Endodermal cell (in vitro differentiated cells): ENCODE data around the gene ORC1. TPM values are rescaled to one million over a fixed set of nuclear protein-coding genes. Genes with fewer than 3 reads are reported as not detected.

Source experiments
- DNase-seq: peaks from one replicate; pipeline ENCODE4 v3.0.0-alpha.2; 2017
- H3K27ac ChIP-seq: 2 replicates; pipeline ENCODE4 v1.5.1; 2013; ENCODE audit warnings: mild to moderate bottlenecking, low read depth, low read length, moderate library complexity
- H3K27me3 ChIP-seq: 2 replicates; pipeline ENCODE4 v1.6.1; 2013; ENCODE audit warnings: mild to moderate bottlenecking, low read length, moderate library complexity; ENCODE audit not compliant: insufficient read depth, control insufficient read depth, poor library complexity, severe bottlenecking
- H3K36me3 ChIP-seq: 2 replicates; pipeline ENCODE4 v1.7.0; 2013; ENCODE audit warnings: mild to moderate bottlenecking, low read length, moderate library complexity; ENCODE audit not compliant: control insufficient read depth, insufficient read depth
- H3K4me1 ChIP-seq: one replicate; pipeline ENCODE4 v1.7.0; 2013; ENCODE audit warnings: low read length; ENCODE audit not compliant: control insufficient read depth, insufficient read depth
- H3K4me3 ChIP-seq: 2 replicates; pipeline ENCODE4 v1.5.1; 2013; ENCODE audit warnings: mild to moderate bottlenecking, low read length, moderate library complexity
- H3K9ac ChIP-seq: 2 replicates; pipeline ENCODE4 v1.6.1; 2013; ENCODE audit warnings: mild to moderate bottlenecking, low read length, moderate library complexity; ENCODE audit not compliant: poor library complexity, severe bottlenecking; ENCODE audit errors: extremely low read depth
- H3K9me3 ChIP-seq: 2 replicates; pipeline ENCODE4 v1.6.1; 2013; ENCODE audit warnings: mild to moderate bottlenecking, low read length, moderate library complexity; ENCODE audit not compliant: control insufficient read depth
- H3K27ac Mint-ChIP-seq: 2 replicates; pipeline ENCODE4 v1.8.0; 2020; ENCODE audit warnings: mixed read lengths
- H3K27me3 Mint-ChIP-seq: 2 replicates; pipeline ENCODE4 v1.8.0; 2021; ENCODE audit warnings: mild to moderate bottlenecking, mixed read lengths; ENCODE audit not compliant: insufficient read depth
- H3K36me3 Mint-ChIP-seq: 2 replicates; pipeline ENCODE4 v1.8.0; 2020; ENCODE audit warnings: low read depth, mixed read lengths
- H3K4me1 Mint-ChIP-seq: 2 replicates; pipeline ENCODE4 v1.8.0; 2020; ENCODE audit warnings: mixed read lengths
- H3K4me3 Mint-ChIP-seq: 2 replicates; pipeline ENCODE4 v1.8.0; 2020; ENCODE audit warnings: mild to moderate bottlenecking, moderate library complexity, mixed read lengths
- H3K9me3 Mint-ChIP-seq: 2 replicates; pipeline ENCODE4 v1.8.0; 2020; ENCODE audit warnings: mild to moderate bottlenecking, mixed read lengths
- CTCF ChIP-seq: fragments of 200-600 bp; sonication (generic); conservative IDR thresholded peaks from 2 replicates; pipeline ENCODE4 v1.5.0; 2021; ENCODE audit warnings: antibody characterized with exemption, mild to moderate bottlenecking
- WGBS, 2 experiments: methylation state at CpG; one replicate each; pipeline versions ENCODE4 v1.1.5 to v1.1.7; 2013; ENCODE audit warnings: missing lambda C conversion rate in 2 of 2, mixed read lengths in 1 of 2; ENCODE audit not compliant: insufficient coverage in 1 of 2, insufficient read length in 1 of 2; 5-methylcytosine and 5-hydroxymethylcytosine counted together
- total RNA-seq, 2 donors: library from RNA; stranded (reverse); fragmentation: NEBNext Ultra II Directional in 1 of 2; extraction: Animal tissue kit (Norgen Biotek cat#: 25700) in 1 of 2; gene quantifications; 2 replicates in 1 of 2; 3 replicates in 1 of 2; pipeline ENCODE4 v1.2.1, GENCODE V29; 2021

The ORC1 gene
- total RNA-seq, 2 donors from 2014 or later = 23.0 to 25.5 TPM

GRCh38 chr1:52414942-52415341, 10.7 kb upstream of the ORC1 start:
- H3K9me3 ChIP-seq = no peaks in the 10 kb centered on the region
- no peak overlapping the region for H3K27ac ChIP-seq
- H3K9me3 Mint-ChIP-seq = no peaks in the 10 kb centered on the region
- H3K27me3 Mint-ChIP-seq = no peaks in the 10 kb centered on the region
- no peak overlapping the region for H3K9ac ChIP-seq
- no peak for TF ChIP-seq CTCF
- no peak for DNase-seq
- no peak overlapping the region for H3K27ac Mint-ChIP-seq
- H3K4me3 ChIP-seq = no peak overlapping the region
- no peaks in the 10 kb centered on the region for H3K4me1 Mint-ChIP-seq
- H3K4me1 ChIP-seq = no peaks in the 10 kb centered on the region
- no peaks in the 10 kb centered on the region for H3K27me3 ChIP-seq
- peaks cover 82% of the 10 kb centered on the region for H3K36me3 Mint-ChIP-seq
- H3K4me3 Mint-ChIP-seq = no peak overlapping the region
- H3K36me3 ChIP-seq = peaks cover 92% of the 10 kb centered on the region

GRCh38 chr1:52413410-52413989, 9.3 kb upstream of the ORC1 start:
- no peak overlapping the region for H3K4me3 Mint-ChIP-seq
- H3K36me3 ChIP-seq = peaks cover 93% of the 10 kb centered on the region
- H3K9ac ChIP-seq = no peak overlapping the region
- H3K27me3 Mint-ChIP-seq = no peaks in the 10 kb centered on the region
- peaks cover 79% of the 10 kb centered on the region for H3K36me3 Mint-ChIP-seq
- peak overlapping the region; percentile 87 for H3K27ac Mint-ChIP-seq
- whole genome bisulfite sequencing, 2 experiments = 93 to 94% methylated on average over 7 to 10 of the region's 10 CpGs
- H3K4me3 ChIP-seq = no peak overlapping the region
- no peaks in the 10 kb centered on the region for H3K4me1 ChIP-seq
- no peak for TF ChIP-seq CTCF
- no peaks in the 10 kb centered on the region for H3K27me3 ChIP-seq
- H3K4me1 Mint-ChIP-seq = no peaks in the 10 kb centered on the region
- no peak overlapping the region for H3K27ac ChIP-seq
- DNase-seq = no peak
- no peaks in the 10 kb centered on the region for H3K9me3 ChIP-seq
- no peaks in the 10 kb centered on the region for H3K9me3 Mint-ChIP-seq

GRCh38 chr1:52404975-52405338, 734 bp upstream of the ORC1 start:
- no peak for DNase-seq
- Histone ChIP-seq H3K27ac (peak overlapping the region; percentile 85), H3K27me3 (no peaks in the 10 kb centered on the region), H3K9me3 (no peaks in the 10 kb centered on the region), H3K4me1 (no peaks in the 10 kb centered on the region), H3K4me3 (peak overlapping the region; percentile 97), H3K9ac (peak overlapping the region; percentile 97), H3K36me3 (peaks cover 51% of the 10 kb centered on the region)
- H3K27ac Mint-ChIP-seq = peak overlapping the region; percentile 99
- peak overlapping the region; percentile 96 for H3K4me3 Mint-ChIP-seq
- no peaks in the 10 kb centered on the region for H3K27me3 Mint-ChIP-seq
- no peaks in the 10 kb centered on the region for H3K9me3 Mint-ChIP-seq
- peaks cover 48% of the 10 kb centered on the region for H3K36me3 Mint-ChIP-seq
- peak; percentile 3 for TF ChIP-seq CTCF
- 5 to 7% methylated on average over 7 to 8 of the region's 8 CpGs for WGBS, 2 experiments
- peaks cover 16% of the 10 kb centered on the region for H3K4me1 Mint-ChIP-seq
